GM21367 (cell line): ENCODE results near the gene TRO.

Experiments
- ATAC-seq: cut with Tn5 transposase; IDR thresholded peaks from one replicate; pipeline ENCODE4 v1.9.1; 2021; ENCODE audit not compliant: unreplicated experiment

The TRO gene, protein sequence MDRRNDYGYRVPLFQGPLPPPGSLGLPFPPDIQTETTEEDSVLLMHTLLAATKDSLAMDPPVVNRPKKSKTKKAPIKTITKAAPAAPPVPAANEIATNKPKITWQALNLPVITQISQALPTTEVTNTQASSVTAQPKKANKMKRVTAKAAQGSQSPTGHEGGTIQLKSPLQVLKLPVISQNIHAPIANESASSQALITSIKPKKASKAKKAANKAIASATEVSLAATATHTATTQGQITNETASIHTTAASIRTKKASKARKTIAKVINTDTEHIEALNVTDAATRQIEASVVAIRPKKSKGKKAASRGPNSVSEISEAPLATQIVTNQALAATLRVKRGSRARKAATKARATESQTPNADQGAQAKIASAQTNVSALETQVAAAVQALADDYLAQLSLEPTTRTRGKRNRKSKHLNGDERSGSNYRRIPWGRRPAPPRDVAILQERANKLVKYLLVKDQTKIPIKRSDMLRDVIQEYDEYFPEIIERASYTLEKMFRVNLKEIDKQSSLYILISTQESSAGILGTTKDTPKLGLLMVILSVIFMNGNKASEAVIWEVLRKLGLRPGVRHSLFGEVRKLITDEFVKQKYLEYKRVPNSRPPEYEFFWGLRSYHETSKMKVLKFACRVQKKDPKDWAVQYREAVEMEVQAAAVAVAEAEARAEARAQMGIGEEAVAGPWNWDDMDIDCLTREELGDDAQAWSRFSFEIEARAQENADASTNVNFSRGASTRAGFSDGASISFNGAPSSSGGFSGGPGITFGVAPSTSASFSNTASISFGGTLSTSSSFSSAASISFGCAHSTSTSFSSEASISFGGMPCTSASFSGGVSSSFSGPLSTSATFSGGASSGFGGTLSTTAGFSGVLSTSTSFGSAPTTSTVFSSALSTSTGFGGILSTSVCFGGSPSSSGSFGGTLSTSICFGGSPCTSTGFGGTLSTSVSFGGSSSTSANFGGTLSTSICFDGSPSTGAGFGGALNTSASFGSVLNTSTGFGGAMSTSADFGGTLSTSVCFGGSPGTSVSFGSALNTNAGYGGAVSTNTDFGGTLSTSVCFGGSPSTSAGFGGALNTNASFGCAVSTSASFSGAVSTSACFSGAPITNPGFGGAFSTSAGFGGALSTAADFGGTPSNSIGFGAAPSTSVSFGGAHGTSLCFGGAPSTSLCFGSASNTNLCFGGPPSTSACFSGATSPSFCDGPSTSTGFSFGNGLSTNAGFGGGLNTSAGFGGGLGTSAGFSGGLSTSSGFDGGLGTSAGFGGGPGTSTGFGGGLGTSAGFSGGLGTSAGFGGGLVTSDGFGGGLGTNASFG (N-terminal part only)

DNA sequence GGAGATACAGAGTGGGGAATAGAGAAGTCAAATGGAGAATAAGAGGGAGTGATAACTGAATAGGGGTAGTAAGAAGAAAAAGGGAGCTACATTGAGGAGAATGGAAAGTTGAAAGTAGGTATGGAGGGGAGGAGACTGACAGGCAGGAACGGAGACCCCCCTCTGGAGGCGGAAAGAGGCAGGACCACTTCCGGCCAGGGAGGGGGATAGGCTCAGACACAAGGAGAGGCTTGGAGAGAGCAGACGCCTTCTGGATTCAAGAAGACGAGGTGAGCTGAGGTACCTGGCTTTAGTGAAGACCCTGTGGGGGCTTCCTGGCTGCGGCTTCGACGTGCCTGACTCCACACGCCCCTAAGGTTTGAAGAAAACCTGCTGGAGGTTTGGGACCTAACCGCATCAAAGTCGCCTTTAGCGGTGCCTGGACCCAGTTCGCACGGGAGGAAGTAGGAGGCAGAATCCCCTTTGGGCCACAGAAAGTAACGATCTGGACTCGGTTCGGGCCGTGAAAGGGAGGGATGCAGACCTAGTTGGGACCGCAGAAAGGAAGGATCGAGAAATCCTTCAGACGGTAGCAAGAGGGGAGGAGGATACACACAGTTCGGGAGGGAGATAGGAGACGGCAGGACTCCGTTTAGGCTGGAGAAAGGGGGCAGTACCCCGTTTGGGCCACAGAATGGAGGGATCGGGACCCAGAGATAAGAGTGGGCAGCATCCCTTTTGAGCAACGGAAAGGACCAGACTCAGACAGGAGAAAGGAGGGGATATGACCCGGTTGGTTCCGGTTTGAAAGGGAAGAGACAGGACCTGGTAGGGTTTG lies at the start of gene TRO:
Gene TRO (plus strand): TSS at position 215 of the 817 bp plus-strand sequence. CDS start 1,423 bp downstream, outside the sequence.
- ATAC-seq = no peak

DNA sequence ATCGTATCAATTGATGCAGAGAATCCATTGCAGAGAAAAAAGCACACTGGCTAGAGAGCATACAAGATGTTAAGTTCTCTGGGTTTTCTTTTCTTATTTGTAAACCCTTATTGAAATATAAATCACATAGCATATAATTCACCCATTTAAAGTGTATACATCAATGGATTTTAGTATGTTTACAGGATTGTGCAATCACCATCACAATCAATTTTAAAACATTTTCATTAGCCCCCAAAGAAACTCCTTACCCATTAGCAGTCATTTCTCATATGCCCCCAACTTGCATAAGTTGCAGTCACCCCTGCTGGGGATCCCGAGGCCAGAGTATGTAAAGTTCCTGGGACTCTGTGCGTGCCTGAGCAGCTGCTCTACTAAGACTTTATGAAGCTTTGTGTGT lies 34.9 kb upstream of the TRO start:
- no peak for ATAC-seq

DNA sequence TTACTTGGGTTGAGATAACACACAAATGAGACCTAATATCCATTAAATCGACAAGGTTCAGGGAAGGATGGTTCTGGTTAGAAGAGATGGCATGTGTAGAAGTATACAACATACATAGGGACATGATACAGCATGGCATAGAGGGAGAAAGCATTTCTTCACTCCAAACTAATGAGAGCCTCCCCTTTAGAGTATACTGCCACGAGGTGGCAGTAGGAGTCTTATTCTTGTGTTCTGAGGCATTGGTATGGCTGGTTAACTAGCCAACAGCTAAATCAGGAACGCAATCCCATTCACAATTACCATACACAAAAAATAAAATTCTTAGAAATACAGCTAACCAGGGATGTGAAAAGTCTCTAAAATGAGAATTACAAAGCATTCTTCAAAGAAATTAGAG lies 29.1 kb upstream of the TRO start:
- no peak for ATAC-seq

DNA sequence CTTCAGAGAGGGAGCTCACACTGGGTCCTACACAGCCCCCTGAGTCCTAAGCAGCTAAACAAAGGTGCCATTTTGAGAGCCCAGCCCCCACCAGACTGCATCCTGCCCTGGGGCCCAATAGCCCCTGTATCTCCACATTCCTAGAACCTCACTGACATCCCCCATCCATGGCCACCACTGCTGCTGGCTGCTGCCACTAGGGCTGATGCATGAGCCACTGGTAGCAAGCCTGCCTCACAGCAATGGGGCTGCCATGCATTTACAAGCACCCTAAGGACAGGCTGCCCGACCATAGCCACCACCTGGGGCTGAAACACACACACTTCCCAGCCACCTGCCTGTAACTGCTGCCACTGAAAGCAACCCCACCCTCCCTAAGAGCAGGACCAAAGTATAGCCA lies 26.5 kb upstream of the TRO start:
- ATAC-seq = no peak

DNA sequence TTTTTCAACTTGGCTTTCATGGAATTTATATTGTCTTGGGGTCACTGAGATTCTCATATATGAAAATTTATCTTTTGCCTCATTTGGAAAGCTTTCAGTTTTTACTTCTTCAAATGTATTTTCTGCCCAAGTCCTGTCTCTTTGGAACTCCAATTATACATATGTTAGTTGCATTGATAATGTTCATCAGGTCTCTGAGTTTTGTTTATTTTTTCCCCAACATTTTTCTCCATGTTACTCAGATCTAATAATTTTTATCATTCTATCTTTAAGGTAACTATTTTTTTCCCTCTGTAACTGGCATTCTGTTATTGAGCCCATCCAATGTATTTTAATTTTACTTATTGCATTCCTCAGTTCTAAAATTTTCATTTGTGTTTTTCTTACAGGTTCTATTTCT lies 10.7 kb upstream of the TRO start:
- no peak for ATAC-seq

DNA sequence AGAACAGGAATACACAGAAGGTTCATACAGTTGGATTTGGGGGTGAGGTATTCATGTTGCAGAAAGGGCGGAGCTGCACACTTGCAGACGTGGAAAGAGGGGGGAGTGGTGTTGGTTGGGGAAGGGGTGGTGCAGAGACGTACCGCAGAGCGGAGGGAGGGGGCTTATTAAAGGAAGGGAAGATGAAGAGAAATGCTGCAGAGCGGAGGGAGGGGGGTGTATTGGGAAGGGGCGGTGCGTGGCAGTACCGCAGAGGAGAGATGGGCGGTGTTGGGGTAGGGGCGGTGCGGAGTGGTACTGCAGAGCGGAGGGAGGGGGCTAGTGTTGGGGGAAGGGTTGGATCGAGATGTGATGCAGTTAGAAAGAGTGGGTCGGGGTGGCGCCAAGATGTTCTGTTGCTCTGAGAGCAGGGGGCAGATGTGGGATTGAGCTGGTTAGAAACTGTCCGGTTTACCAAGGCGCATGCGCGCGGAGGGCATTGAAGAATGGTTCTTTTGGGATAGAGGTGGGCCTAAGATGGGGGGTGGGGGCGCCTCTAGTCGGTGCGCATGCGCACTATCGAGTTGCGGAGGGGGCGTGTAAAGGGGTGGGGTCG lies 900 bp downstream of the TRO start:
- peak; percentile 74 for ATAC-seq

DNA sequence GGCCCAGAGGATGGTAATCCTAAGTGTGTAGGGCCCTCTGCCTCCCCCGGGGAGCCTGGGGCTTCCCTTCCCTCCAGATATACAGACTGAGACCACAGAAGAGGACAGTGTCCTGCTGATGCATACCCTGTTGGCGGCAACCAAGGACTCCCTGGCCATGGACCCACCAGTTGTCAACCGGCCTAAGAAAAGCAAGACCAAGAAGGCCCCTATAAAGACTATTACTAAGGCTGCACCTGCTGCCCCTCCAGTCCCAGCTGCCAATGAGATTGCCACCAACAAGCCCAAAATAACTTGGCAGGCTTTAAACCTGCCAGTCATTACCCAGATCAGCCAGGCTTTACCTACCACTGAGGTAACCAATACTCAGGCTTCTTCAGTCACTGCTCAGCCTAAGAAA lies 1.9 kb downstream of the TRO start:
- ATAC-seq = no peak

DNA sequence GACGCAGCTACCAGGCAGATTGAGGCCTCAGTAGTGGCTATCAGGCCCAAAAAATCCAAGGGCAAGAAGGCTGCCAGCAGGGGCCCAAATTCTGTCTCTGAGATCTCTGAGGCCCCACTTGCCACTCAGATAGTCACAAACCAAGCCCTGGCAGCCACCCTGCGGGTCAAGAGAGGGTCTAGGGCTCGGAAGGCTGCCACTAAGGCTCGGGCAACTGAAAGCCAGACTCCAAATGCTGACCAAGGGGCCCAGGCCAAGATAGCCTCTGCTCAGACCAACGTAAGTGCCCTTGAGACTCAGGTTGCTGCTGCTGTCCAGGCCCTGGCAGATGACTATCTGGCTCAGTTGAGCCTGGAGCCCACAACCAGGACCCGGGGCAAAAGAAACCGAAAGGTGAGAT lies 2.8 kb downstream of the TRO start:
- ATAC-seq = no peak

DNA sequence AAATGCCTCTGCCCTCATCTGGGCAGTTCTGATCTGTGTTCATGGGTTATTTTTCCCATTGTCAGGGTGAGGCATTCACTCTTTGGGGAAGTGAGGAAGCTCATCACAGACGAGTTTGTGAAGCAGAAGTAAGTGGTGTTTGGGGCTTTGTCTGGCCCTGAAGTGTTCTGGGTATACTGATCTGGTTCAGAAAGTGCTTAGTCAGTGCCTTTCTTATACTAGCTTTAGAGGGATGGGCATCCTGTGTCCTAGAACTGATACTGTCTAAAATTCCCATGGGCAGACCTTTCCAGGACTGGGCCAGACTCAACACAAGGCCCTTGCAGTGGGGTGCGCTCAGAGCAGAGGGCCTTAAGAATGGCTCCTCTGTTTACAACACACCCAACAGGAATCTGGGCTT lies 6.4 kb downstream of the TRO start:
- ATAC-seq = no peak

DNA sequence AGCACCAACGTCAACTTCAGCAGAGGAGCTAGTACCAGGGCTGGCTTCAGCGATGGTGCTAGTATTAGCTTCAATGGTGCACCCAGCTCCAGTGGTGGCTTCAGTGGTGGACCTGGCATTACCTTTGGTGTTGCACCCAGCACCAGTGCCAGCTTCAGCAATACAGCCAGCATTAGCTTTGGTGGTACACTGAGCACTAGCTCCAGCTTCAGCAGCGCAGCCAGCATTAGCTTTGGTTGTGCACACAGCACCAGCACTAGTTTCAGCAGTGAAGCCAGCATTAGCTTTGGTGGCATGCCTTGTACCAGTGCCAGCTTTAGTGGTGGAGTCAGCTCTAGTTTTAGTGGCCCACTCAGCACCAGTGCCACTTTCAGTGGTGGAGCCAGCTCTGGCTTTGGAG lies 8.3 kb downstream of the TRO start:
- ATAC-seq = no peak

DNA sequence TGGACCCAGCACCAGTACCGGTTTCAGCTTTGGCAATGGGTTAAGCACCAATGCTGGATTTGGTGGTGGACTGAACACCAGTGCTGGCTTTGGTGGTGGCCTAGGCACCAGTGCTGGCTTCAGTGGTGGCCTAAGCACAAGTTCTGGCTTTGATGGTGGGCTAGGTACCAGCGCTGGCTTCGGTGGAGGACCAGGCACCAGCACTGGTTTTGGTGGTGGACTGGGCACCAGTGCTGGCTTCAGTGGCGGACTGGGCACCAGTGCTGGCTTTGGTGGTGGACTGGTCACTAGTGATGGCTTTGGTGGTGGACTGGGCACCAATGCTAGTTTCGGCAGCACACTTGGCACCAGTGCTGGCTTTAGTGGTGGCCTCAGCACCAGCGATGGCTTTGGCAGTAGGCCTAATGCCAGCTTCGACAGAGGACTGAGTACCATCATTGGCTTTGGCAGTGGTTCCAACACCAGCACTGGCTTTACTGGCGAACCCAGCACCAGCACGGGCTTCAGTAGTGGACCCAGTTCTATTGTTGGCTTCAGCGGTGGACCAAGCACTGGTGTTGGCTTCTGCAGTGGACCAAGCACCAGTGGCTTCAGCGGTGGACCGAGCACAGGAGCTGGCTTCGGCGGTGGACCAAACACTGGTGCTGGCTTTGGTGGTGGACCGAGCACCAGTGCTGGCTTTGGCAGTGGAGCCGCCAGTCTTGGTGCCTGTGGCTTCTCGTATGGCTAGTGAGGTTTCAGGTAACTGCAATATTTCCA lies 9.8 kb downstream of the TRO start:
- ATAC-seq = no peak

DNA sequence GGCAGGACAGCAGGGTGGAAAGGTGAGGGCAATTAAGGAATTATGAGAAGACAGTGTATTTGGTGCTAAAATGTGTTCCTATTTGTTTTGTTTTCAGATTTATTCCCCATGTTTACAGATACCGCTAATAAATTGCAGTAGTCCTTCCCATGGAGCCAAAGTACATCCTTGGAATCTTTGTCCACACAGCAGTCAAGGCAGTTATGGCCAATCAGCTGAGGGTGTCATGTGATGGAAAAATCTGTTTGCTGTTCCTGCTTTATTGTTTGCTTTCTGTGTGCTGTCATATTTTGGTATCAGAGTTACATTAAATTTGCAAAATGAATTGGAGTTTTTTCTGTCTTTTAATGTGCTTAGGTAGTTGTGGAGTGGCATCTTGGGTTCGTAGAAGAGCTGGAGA lies 10.5 kb downstream of the TRO start:
- no peak for ATAC-seq

DNA sequence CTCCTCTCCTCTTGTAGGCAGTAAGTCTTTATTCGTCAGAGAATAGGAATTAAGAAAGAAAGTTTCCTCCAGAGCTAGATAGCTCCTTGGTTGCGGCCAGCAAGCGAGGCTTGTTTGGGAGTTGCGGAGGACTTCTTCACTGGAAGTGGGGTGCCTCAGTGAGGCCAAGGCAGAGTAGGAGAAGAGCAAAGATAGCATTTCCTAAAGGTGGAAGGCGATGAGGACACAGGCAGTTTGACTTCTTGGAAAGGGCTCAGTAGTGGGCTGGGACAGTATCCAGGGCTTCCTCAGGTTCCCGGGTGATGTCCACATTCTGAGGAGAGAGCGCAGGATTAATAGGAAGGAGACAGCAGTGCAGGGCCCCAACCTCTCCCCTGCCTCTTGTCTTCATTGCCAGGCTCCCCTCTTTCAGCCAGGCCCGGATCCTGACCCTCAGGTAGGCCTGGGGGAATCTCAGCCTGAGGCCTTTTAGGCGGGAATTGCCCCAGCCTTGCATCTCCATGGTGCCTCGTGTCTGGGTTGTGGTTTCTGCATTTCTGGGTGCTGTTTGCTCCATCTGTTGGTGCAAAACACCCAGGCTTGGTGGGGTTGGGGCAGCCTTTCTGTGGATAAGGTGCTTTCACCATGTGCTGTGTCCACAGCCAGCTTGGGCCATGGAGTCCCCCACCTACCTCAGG lies 12.7 kb downstream of the TRO start:
- ATAC-seq = no peak

DNA sequence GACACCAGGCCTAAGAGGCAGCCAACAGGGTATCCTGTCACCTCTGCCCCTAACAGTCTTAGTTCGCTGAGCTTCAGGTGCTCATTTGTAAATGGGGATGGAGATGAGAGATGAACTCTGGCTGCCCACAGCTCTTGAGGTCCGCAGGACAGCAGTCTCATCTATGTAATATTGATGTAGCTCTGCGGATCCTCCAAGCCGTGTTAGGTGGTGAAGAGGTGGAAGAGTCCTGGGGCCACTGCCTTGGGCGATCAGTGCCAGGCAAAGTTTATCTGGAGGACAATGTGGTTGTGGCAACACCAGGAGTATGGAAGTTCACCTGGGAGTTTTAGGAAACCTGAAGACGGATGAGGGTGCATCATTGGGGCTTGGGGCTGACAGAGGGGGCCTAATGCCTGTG lies 13.4 kb downstream of the TRO start:
- ATAC-seq = no peak

DNA sequence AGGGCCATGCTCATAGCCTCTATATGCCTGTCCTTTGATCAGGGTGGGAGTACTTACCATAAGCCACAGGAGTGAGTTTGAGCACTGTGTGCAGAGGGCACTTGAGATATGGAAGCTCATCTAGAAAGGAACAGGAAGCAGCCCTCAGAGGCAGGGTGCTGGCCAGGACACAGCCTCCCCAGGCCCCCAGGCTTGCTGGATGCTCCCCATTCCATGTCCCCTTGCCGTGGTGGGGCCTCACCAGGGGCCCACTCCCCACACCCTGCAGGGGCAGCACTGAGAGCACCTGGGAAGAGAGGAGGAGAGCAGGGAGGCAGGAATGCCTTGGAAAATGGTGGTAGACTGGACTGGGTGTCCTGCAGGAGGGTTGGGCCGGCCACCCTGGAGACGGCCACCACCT lies 14.3 kb downstream of the TRO start:
- ATAC-seq = no peak

DNA sequence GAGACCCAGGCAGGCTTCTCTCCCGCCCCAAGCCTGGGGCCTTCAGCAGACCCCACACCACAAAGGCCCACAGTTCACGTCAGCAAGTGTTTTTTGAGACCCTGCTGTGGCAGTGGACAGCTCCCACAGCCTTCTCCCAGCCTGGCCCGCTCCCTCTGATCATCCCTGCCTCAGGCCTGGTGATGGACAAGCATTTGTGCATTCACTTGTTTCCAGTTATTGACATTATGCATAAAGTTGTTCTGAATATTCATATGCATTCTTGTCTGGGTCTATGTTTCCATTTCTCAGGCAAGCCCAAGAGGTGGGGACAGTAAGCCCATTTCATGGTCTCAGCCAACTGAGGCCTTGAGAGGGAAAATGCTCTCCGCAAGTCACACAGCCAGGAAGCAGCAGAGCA lies 14.7 kb downstream of the TRO start:
- no peak for ATAC-seq

DNA sequence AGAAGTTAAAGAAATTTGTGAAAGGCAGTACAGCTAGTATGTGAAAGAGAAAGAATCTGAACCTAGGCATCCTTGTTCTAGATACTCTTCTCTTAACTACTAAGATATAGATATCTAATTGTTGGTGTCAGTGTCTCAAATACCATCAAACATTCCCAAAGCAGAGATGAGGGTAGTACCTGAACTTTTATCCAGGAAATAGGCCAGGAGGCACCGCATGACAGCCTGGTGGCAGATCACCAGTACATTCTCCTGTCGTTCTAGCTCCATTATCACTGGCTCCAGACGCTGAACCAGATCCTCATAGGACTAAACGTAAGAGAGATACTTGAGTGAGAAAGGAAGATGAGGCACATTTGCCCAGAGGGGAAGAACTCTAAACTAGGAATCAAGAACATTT lies 16.8 kb downstream of the TRO start:
- no peak for ATAC-seq

DNA sequence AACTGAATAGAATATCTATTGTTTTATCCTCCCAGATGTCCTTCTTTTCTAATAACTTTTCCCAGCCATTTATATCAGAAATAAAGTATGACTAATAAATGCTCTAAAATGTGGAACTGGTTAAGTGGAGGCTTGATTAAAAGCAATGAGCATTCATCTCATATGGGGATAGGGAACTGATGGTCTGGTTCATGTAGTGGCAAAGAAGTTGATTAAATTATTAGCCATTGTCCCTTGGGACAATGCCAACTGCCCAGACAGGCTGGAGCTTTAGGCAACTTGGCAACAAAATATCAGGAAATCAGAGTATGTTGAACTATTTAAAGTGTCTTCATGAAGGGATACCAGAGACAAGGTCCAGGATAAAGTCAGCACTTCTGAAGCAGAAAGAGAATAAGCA lies 24.2 kb downstream of the TRO start:
- ATAC-seq = no peak

DNA sequence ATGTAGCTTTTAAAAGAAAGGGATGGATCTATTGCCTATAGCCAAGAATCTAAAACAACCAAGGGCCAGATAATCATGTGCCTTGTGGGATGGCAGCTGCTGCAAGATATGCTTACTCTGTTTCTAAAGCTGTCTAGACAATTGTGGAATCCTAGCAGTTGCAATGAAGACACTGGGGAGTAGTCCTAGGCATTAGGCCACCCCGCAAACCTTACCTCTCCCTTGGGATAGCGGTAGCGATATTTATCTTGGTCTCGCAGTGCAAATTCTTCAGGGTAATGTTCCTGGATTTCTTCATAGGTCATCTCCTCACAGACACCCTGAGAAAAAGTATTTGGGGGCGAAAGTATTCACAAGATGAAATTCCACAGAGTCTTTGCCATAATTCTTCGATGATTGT lies 24.6 kb downstream of the TRO start:
- no peak for ATAC-seq
